Fibroblast of lung (primary cell): ENCODE data around the gene ODR4.

ENCODE experiments used
- CTCF ChIP-seq, 2 donors: IDR thresholded peaks in 1 of 2; conservative IDR thresholded peaks in 1 of 2; 1 replicate in 1 of 2; 2 replicates in 1 of 2; pipeline ENCODE4 v1.5.1; 2011 to 2012; ENCODE audit warnings: low read length in 2 of 2, control low read depth in 1 of 2, inconsistent platforms in 1 of 2, low read depth in 1 of 2, mild to moderate bottlenecking in 1 of 2
- EZH2 ChIP-seq: IDR thresholded peaks from 2 replicates; pipeline ENCODE4 v1.5.1; 2012; ENCODE audit warnings: low read length, control low read depth, mild to moderate bottlenecking; ENCODE audit errors: missing control alignments

GRCh38 chr1:186420923-186421322 lies 45.3 kb downstream of the ODR4 start:
- TF ChIP-seq CTCF (conservative IDR thresholded peaks at IDR 0.05 in 1 of 2, IDR thresholded peaks at IDR 0.05 in 1 of 2; ENCODE audit: low read depth in 1 of 2, low read length in 2 of 2) (no peak), EZH2 (no peak)
